Fibroblast of upper back skin (primary cell): ENCODE measurements around the gene GRIN2A.

Experiments
- DNase-seq: peaks from one replicate; pipeline ENCODE4 v3.0.0-alpha.2; 2013

GRIN2A gene

DNA sequence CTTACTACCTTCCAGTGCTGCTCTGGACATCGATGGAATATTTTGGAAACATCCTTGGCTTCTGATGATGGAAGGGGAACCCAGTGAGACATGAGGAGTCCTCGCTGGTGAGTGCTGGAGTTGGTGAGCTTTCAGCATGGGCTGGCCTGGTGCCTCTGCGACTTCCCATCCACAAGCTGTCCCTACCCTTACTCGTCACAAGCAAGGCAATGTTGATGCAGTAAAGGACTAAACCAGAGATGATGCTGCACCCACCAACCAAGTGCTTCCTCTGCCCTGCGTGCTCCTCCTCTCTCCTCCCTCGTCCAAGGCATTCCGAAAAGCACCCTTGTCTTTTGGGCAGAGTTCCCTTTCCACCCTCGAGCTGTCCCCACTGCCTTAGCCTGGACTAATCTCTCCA, 154.7 kb downstream of the GRIN2A start:
- DNase-seq = no peak

DNA sequence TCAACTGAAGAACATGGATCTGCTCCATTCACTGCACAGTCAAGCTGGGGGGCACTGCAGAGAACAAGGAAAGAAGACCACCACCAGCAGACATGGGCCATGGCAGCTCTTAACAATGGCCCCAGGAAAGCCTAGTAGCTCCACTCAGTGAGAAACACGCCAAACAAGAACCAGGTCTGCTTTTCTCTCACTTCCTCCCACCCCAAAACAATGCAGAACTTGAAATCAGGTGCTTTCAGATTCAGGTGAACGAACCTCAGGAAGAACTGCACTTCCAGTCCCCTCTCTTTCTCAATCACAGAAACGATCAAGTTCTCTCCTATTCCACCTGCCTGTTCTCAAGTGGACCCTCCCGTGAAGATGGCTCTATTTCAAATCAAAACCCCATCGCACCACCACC, 155.6 kb downstream of the GRIN2A start:
- DNase-seq = no peak

DNA sequence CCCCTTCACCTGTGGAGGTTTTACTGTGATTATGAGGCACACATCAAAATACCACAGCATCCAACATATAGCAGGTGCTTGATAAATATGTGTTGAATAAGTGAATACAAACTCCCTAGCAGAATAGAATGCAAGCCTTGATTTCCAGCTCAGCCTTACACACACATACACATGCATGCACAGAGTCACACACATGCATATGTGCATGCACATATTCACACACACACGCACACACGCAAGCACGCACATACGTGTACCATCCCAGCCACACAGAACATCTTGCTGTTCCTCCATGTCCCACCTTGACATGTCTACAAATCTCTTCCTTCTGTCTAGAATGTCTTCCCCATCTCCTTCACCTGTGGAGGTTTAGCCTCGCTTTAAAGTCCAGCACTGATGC, 160.1 kb downstream of the GRIN2A start:
- DNase-seq = no peak

DNA sequence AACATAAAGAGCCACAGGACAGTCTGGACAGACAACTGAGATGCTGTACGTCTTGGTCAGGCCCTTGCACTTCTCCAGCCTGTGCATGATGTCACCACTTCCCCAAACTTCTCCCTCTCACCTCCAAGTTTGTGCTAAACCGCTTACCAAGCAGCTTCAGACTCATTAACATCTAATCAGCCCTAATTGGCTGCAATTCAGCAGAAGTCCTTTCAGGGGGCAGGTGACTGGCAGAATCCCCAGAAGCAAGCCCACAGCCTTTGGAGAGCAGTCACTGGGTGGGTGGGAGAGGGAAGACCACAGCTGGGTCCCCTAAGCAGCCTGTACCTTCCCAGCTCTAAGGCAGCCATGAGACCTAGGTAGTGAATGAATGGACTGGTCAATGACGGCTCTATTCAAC, 161.4 kb downstream of the GRIN2A start:
- no peak for DNase-seq

DNA sequence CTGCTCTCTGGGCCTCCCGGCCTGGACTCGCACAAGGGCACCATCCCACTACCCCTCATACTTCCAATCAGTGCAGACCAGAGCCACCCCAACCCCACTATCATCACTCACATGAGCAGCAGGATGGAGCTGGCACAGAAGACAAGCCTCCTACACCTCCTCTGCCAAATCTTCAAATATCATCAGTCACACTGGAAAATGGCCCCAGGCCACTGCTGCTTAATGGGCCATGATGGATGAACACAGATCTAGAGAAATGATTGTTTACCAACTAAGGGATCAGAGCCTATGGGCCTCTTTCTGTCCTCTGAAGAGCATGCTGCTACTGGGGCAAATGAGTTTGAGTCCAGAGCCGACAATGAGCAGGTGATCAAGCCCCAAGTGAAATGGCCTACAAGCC, 165.5 kb downstream of the GRIN2A start:
- no peak for DNase-seq

DNA sequence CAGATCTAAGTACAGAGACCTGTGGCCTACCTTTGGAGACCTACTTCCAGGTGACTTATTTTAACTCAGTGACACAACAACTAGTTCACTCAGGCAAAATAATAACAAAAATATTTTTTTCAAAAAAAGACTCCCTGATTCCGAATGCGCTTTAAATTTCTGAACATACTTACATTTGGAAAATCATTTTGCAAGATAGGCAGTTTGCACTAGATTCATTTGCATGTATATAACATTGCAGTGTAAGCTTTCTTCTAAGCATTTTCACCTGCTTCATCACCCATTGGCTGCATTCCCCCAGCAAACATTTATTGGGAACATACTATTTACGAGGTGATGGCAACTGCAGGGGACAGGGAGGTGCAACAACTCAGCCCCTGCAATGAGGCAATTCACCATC, 166.8 kb downstream of the GRIN2A start:
- no peak for DNase-seq

DNA sequence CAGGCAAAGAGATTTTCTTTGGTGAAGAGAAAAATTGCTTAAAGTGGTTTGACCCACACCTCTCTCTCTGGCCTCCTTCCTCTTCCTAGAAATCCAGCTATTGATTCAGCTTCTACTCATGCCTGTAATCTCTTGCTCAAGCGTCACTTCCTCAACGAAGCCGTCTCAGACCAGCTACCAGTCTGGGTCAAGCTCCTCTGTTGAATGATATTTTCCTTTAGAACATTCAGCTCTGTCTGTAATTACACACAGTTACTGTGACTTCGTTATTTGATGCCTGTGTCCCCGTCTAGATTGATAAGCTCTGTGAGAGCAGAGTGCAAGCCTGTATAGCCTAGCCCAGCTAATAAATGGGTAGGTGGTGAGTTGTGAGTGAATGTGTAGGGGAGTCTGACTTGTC, 168.5 kb downstream of the GRIN2A start:
- no peak for DNase-seq

DNA sequence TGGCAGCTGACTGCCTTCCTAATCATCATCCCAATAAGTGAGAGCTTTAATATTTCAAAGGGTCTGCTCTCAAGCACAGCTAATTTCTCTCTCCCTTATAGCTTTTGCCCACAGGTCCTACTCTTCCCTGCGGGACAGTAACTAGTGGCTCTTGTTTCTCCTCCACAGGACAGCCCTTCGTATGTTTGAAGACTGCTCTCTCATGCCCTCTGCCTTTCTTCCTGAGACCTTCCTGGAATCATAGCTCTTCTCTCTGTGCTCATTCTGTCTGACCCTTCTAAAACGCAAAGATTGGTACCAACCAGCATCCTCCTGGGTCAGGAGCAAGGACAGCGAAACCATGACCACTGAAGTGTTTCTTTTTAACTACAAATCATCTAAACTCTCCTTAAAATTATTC, 168.9 kb downstream of the GRIN2A start:
- no peak for DNase-seq

DNA sequence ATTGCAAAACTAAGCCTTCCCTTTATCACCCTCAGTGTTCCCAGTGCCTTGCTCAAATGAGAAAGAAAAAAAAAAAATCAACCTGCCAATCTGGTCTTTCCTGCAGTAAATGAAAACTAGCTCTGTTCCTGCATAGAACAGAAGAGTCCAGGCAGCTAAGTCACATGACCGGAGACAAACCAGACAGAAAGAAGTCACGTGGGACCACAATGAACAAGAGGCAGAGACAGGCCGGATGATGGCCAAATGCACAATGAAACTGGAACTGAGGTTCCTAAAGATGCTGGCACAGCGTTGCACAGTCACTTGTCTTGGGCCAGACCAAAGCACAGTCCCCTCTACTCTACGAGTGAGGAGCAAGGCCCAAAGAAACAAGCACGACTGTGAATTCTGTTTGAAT, 172.5 kb downstream of the GRIN2A start:
- no peak for DNase-seq

DNA sequence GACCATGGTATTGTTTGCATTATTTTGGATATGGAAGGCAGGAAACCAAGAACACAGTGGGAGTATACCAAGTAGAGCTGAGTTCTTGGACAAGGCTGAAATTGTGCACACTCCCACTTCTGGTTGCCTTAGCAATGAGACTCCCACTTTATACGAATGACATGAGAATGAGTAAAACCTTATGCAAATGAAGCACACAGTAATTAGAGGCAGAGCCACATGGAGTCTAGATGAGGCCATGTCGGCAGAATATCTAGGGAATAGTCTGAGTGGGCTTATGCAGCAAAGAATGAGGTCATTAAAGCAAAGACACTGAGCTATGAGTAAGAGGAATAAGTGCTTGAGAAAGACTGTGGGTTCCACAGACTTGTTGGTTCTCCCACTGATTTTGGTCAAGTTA, 178.7 kb downstream of the GRIN2A start:
- DNase-seq = peak; percentile 3

DNA sequence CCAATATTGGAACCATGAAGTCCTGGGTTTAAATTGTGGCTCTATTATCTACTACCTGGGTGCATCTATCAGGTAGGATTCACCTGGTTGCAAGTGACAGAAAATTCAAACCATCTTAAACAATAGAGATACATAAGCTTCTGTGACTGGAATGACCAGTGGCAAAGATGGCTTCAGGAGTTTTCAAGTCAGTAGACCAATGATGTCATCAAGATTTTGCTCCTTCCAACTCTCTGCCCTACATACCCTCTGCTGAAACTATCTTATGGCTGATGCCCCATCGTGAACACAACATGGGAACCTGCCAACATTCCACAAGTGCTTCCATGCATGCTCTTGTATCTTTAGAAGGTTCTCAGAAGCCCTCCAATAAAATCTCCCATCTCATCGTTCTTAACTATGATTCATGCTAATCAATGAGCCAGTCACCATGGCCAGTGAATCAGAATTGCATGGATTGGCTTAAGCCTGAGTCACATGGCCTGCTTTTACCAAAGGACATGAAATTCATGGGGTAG, 180.9 kb downstream of the GRIN2A start:
- peak; percentile 0 for DNase-seq

DNA sequence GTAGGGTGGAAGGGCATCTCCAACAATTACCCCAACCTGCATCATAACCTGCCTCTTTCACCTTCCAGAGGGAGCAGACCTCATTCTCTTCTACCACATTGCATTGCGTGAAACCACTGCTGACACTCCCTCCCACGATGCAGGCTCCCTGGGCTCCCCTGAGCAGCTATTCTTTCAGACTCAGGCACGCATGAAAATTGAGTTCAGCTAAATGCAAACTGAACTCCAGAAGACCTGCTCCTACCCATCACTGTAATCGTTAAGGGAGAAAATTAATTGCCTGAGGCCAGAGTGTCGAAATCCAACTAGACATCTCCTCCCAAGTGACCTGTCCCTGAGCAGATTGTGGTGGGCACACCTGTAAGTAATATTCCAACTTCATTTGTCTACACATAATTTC, 186.0 kb downstream of the GRIN2A start:
- peak; percentile 8 for DNase-seq

DNA sequence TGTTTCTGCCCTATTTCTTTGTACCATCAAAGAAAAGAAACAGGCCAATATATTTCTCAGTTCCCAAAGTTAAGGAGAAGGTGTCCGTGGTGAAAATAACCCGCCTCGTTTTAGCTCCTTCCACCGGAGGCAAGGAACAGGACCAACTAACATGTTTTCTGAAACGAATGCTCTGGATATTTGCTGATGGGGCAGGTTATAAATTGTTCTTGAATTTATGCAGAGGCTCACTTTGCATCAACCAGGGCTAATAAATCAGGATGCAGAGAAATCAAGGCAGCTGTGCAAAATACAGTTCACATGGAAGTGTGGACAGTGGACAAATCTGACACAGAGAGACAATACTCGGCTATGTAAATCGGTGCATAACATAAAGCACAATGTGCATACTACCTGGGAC, 189.8 kb downstream of the GRIN2A start:
- no peak for DNase-seq

DNA sequence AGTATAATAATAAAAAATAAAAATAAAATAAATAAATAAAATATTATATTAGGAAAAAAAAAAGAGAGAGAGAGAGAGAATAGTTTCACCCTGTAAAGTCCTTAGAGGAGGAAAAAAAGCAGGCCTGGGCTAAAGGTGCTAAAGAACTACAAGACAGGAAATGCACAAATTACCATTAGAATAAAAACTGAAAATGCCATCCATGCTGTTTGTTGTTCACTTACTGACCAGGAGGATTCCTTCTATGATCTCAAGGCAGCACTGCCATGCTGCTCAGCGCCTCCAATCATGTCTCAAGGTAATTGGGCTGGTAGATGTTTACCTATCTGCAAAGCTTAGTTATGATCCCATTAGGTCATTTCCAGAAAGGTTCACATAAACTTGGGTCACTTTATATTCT, 201.2 kb downstream of the GRIN2A start:
- DNase-seq = no peak

DNA sequence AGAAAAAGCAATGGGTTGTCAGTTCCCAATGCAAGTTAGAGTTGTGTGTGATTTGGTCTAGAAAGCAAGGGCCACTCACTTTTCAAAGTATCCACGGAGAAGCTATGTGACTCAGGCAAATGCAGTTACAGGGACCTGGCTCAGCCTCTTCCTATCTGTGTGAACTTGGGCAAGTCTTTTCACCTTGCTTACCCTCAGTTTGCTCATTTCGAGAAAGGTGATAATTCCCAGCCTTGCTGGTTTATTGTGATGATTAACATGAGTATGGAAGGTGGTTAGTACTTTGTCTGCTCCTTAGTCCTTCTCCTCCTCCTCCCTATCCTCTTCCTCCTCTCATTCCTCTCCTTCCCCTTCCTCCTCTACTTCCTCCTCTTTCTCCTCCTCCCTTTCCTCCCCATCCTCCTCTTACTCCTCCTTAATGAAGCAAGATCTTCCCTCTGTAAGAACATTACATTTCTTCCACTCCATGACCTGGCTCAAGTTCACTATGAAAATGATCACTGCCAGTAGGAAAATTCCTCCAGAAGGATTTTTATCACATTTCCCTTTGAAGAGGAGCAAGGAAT, 204.0 kb downstream of the GRIN2A start:
- no peak for DNase-seq

DNA sequence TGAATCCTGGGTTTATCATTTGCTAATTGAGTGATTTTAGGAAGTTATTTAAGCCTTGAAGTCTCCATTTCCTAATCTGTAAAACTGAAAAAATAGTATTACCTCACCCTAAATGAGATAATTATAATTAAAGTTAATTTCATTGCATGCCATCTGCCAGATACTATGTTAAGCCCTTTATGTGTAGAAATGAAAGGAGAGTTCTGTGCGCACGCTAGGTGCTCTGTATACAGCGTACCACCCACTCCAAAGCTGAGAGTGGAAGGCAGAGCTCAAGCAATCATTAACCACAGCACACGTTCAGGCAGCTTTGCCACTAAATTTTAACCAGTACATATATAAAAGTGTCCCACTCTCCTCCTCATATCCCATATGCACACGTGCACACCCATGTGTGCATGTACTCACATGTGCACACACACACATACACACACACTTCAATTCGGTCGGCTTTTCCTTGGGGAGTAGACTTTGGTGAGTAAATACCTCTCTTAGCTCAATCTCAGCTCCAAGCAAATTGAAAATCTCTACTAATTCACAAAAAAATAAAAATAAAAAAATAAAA, 204.8 kb downstream of the GRIN2A start:
- no peak for DNase-seq

DNA sequence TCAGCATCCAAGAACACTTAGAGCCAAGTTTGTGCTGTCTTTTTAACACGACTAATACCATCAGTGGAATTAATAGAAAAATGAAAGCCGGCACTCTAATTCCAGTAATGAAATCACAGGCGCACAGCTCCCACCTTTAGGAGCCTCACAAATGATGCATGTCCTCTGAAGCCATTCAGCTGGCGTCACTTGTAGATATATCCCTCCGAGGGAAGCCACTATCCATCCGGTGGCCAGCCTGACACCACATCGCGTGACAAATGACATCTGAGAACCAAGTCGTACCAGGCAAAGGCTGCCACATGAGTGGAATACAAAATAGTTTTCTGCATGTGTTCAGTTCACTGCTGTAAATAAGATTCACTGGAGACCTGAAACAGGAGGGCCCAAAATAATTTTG, 205.6 kb downstream of the GRIN2A start:
- DNase-seq = no peak

DNA sequence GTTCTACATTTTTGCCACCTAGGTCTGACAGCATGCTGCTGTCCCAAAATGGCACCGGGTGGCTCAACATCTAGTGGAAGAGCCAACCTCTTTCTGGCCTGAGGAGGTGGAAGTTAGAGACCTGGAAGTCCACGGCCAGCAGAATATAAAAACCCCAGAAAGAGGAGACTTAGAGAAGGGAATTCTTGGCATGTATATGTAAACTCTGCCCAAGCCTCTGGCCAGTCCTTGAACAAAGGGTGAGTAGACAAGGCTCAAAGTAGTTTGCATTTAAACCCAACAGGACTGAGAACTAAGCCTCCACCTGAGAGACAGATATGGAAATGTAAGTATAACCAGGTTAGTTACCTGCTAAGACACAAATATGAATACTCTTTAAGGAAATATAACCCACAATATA, 210.3 kb downstream of the GRIN2A start:
- no peak for DNase-seq

DNA sequence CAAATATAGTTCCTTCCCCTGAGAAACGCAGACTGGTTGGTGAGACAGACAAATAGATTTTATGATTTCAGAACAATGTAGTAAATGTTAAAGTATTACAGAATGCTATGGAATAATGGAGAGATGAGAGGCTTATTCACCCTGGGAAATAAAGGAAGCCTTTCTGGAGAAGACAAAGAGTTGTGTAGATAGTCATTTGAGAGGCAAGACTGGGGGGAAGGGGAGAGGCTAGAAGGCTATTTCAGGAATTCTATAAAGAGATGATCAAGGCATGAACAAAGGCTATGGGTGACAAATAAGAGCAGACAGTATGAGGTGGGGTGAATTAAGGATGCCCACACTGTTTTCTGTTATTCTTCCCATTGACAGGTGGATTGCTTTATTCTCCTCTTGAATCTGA, 211.4 kb downstream of the GRIN2A start:
- no peak for DNase-seq

DNA sequence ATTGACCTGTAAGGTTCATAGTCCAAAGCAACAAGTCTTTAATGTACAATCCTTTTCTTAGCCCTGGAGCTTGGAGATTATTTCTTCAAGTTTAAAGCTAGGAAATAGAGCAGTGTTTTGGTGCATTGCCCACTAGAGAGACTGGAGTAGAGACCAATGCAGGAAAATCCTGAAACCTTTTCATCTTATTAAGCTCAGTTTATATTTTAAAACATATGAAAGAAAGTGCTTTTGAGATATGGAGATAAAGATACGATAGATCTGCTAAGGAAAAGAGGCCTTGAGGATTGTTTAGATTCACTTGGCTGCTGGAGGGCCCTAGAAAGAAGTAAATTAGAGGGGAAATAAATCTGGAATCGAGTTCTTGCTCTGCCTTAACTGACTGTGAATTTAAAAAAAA, 212.0 kb downstream of the GRIN2A start:
- no peak for DNase-seq

DNA sequence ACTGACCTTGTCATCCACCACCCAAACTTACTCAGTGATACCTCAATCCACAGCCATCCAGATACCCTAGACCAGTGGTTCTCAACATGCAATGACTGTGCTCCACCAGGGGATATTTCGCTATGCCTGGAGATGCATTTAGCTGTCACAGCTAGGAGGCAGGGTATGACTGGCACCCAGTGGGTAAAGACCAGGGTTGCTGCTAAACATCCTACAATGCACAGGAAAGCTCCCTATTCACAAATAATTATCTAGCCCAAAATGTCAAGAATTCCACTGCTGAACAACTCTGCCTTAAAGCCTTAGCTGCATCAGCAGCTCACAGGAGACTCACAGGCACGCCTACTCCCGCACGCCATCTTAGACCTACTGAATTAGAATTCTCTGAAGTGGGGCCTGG, 212.6 kb downstream of the GRIN2A start:
- DNase-seq = no peak

DNA sequence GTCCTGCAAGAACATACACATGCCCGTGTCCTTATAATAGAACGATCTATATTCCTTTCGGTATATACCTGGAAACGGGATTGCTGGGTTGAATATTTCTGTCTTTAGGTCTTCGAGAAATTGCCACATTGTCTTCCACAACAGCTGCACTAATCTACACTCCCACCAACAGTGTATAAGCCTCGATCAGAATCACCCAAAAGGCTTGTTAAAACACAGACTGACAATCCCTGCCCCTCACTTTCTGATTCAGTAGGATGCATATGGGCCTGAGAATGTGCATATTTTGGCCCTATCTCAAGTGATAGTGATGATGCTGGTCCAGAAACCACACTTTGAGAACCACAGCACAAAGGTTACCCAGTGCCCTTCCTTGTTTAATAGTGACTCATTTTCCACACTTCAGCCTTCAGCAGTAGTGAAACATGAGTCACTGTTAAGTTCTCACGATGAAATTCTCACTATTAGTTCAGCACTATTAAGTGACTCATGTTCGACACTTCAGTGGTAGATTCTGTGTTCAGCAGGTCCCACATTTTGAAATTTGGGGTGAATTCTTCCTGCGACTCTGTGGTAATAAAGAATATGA, 215.6 kb downstream of the GRIN2A start:
- DNase-seq = peak; percentile 28

DNA sequence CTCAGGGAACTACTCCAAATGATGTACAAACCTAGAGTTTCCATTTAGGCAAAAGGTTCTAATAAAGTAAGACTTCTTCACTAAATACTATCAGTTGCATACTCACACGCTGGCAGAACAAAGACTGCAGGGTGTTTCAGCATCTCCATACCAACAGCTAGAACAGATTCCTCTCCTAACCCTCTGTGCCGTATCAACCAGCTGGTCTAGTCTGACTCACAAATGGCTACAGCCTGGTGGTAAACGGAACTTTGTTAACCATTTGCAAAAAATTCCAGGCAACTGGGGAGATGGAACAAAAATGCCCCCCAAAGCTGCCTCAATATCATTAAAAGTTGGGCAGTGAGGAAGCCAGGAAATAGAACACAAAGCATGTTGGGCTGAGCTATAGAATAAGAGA, 217.1 kb downstream of the GRIN2A start:
- no peak for DNase-seq

DNA sequence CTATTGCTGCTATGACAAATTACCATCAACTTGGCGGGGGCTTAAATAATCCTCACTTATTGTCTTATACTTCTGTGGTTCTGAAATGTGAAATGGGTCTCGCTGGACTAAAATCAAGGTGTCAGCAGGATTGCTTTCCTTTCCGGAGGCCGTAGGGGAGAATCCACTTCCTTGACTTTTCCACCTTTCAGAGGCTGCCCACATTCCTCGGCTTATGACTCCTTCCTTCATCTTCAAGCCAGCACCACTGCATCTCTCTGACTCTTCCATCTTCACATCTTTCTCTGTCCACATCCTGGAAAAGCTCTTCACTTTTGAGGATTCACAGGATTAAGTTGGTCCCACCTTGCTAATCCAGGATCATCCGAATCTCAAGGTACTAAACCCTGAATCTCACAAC, 217.8 kb downstream of the GRIN2A start:
- no peak for DNase-seq

DNA sequence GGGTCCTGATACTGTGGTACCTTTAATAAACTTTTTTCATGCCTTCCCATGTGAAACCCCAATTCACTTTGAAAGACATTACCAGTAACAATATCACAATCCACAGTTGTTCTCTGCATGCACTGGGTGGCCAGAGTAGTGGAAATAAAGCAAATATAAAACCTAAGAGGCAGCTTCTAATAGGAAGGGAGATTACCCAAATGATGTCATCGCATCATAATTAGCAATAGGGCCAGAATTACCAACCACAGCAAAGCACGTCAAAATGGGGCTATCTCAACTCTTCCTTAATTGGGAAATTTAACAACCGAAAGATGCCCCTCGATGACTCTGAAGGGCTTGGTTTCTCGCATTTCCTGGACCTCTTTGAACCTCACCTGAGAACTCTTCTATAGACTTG, 224.8 kb downstream of the GRIN2A start:
- DNase-seq = no peak
